Measurements from ENCODE around the gene HIGD2A.

HIGD2A gene

DNA sequence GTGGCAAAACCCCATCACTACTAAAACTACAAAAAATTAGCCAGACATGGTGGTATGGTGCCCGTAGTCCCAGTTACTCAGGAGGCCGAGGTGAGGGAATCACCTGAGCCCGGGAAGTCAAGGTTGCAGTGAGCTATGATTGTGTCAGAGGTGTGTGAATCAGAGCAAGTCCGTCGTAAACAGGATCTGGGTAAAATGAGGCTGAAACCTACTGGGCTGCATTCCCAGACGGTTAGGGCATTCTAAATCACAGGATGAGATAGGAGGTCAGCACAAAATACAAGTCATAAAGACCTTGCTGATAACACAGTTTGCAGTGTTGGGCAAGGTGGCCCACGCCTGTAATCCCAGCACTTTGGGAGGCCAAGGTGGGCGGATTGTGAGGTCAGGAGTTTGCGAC, 29.7 kb downstream of the HIGD2A start:
- no peak for DNase-seq

DNA sequence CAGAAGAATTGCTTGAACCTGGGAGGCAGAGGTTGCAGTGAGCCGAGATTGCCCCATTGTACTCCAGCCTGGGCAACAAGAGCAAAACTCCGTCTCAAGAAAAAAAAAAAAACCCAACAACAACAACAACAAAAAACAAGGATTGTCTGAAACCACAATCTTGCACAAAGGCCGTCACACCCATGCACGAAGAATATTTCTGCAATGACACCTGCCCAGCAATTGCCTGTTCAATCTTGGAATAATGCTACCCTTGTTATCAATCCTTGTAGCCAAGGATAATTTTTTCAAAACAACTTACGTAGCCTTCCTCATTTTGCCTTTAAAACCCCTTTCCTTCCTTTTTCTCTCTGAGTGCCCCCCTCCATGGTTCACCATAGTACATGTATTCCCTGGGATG, 31.5 kb downstream of the HIGD2A start:
- DNase-seq, result no peak

DNA sequence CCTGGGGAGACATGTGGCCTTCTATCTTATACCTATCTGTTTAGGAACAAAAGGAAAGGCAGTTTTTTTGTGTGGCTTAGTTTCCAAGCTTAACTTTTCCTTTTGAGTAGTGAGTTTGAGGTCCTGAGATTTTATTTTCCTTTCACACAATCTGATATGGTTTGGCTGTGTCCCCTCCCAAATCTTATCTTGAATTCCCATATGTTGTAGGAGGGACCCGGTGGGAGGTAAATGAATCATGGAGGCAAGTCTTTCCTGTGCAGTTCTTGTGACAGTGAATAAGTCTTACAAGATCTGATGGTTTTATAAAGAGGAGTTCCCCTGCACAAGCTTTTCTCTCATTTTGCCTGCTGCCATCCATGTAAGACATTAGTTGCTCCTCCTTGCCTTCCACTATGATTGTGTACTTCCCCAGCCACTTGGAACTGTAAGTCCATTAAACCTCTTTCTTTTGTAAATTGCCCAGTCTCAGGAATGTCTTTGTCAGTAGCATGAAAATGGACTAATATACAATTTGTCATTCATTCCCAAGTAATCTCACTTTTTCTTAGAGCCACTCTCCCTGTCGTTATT, 32.5 kb downstream of the HIGD2A start:
- no peak for DNase-seq

DNA sequence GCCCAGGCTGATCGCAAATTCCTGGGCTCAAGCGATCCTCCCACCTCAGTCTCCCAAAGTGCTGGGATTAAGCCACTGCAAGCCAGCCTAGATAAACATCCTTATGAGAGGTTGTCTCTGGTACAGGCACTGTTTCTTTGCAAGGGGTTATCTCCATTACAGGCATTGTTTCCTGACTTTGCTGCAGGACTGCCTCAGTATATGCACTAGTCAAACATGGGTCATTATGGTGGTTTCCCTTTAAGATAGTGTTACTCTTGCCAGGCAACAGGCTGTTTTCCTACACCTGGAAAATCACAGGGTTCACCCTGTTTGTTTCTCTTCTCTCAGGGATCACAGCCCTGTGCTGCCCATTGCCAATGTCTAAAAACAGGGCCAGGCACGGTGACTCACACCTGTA, 35.6 kb downstream of the HIGD2A start:
- DNase-seq, result no peak

DNA sequence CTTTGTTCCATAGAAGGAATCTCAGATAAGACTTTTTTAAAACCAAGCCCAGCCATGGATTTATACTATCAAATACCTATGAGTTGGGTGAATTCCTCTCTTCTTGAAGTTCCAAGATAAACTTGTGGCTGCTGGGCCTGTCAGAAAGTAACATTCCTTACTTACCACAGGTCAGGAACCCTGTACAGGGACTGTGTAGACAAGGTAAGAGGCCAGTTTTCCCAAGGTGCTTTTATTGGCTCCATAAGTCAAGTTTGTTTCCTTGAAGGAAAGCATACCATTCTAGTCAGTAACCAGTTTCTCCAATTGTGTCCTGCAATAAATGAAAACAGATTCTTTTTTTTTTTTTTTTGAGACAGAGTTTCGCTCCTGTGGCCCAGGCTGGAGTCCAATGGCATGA, 36.6 kb downstream of the HIGD2A start:
- DNase-seq, result no peak

DNA sequence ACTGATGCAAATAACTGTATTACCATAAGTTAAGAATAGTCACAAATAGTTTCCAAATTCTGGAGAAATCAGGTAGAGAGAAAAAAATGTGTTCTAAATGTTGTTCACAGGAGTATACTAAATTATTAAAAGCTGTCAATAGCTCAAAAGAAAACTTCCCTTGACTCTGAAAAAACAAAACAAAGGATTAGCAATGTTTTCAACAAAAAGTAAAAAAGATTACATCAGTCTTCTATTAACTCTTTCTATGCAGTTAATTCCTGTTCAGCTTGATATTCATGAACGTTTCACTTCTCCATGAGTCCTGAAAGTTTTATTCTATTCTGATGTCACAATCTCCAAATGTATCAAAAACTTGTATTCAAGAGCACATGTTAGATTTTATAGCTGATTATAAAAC, 37.2 kb downstream of the HIGD2A start:
- DNase-seq, result no peak

DNA sequence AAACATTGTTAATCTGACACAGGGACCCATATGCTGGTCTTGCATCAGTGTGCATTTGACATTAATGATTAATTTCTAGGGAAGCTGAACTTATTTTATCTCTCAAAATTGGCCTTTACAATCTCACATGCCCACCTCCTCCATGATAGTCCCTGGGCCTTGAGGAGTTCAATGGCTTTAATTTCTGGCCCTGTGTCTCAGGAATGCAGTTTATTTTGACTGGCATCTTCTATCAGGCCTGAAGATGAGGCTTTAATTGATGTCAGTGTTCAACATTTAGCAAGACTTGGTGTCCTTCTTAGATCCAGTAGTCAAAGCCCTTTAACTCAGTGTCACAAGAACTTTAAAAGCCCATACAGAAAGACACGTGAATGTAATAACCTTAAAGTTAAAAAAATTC, 38.3 kb downstream of the HIGD2A start:
- no peak for DNase-seq

DNA sequence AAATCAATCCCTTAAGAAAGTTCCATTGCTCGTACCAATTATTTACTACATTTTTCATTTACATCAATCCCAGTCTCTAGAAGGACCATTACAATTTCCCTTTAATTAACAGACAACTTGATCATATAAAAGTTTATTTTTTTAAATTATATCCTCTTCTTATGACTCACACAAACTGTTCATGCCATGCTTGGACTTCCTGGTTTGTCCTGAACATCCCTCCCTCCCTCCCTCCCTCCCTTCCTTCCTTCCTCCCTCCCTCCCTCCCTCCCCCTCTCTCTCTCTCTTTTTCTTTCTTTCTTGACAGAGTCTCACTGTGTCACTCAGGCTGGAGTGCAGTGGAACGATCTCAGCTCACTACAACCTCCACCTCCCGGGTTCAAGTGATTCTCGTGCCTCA, 39.4 kb downstream of the HIGD2A start:
- DNase-seq, result no peak

DNA sequence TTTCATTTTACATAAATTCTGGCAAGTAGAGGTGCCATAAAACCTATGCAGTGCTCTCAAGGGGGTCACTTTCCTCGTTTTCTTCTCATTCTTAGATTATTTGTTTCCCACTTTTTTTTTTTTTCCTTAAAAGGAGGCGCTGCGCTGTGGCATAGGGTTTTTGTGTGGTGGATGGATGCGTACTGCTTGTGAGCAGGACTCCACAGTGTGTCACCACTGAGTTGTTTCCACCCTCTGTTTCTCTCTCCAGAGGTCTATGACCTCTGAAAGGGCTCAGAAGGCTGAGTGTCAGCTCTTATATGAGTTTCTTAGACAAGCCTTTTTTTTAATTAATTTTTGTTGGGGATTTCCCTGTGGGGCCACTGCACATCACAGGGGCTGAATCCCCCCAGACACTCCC, 41.4 kb downstream of the HIGD2A start:
- DNase-seq, result no peak

DNA sequence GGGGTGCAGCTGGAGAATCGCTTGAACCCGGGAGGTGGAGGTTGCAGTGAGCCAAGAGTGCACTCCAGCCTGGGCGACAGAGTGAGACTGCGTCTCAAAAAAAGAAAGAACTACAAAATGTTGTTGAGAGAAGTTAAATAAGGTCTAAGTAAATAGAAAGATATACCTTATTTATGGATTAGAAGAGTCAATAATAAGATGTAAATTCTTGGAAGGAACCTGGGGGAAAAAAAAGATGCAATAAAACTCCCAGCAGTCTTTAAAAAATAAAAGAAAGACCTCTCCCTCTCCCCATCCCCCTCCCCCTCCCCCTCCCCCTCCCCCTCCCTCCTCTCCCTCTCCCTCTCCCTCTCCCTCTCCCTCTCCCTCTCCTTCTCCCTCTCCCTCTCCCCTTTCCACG, 44.2 kb downstream of the HIGD2A start:
- DNase-seq, result no peak

DNA sequence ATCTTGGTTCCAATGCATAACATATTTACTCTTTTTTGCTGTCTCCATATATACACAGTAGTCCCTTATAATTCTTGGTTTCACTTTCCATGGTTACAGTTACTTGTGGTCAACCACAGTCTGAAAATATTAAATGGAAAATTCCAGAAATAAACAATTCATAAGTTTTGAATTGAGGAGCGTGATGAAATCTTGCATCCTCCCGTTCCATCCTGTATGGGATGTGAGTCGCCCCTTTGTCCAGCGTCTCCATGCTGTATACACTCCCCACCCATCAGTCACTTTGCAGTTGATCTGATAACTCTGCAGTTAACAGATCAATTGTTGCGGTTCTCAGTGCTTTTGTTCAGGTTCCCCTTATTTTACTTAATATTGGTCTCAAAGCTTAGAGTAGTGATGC, 48.1 kb downstream of the HIGD2A start:
- no peak for DNase-seq

DNA sequence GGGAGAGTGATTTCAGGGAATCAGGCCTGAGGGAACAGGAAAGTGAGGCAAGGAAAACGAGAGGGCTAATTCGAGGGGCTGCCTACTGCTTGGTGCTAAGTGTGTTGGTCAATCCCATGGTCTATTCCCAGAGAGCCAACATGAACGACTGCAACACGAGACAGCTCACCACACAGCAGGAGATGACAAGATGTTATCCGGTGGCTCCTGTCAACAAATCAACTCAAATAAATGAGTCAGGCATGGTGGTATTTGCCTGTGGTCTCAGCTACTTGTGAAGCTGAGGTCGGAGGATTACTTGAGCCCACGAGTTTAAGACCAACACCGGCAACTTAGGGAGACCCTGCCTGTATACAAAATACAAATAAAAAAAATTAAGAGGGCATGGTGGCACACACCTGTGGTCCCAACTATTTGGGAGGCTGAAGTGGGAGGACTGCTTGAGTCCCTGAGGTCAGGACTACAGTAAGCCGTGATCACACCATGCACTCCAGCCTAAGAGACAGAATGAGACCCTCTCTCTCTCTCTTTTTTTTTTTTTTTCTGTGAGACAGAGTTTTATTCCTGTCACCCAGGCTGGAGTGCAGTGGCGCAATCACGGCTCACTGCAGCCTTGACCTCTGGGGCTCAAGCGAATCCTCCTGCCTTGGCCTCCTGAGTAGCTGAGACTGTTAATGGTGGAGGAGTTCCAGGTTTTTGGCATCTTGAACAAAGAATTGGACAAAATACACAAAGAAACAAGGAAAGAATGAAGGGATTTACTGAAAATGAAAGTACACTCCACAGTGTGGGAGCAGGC, 50.6 kb downstream of the HIGD2A start:
- DNase-seq, result no peak
